Adrenal gland (tissue), 12 donors: ENCODE measurements around the gene CMTM8. TPM values are rescaled to one million over a fixed set of nuclear protein-coding genes. Genes with fewer than 3 reads are reported as not detected.
"Not testable (repeated sequence)": the region's sequence is repeated elsewhere in the genome, so short reads cannot be mapped to it uniquely, and the experiment has no call there.

ENCODE experiments used
- DNase-seq, 7 donors: peaks; one replicate each; pipeline ENCODE4 v3.0.0-alpha.2; 2019 to 2020
- H3K27ac ChIP-seq, 5 donors: fragments of 200-600 bp; sonication (generic) in 4 of 5; 1 replicate in 3 of 5; 2 replicates in 2 of 5; pipeline versions ENCODE4 v1.5.1 to v1.8.0; 2016 to 2020; ENCODE audit warnings: mild to moderate bottlenecking in 1 of 5
- H3K27me3 ChIP-seq: fragments of 200-600 bp; 2 replicates; pipeline ENCODE4 v1.8.0; 2021
- H3K36me3 ChIP-seq, 2 donors: fragments of 200-600 bp; replicated peaks in 1 of 2; 1 replicate in 1 of 2; 2 replicates in 1 of 2; pipeline versions ENCODE4 v1.5.1 to v1.8.0; 2018 to 2022
- H3K4me1 ChIP-seq, 2 donors: fragments of 200-600 bp; replicated peaks in 1 of 2; 1 replicate in 1 of 2; 2 replicates in 1 of 2; pipeline versions ENCODE4 v1.5.1 to v1.8.0; 2018 to 2021
- H3K4me3 ChIP-seq, 4 donors: fragments of 200-600 bp; sonication (generic) in 3 of 4; one replicate each; pipeline ENCODE4 v1.5.1; 2016 to 2018
- H3K9me3 ChIP-seq, 3 donors: fragments of 200-600 bp; sonication (generic) in 1 of 3; replicated peaks in 1 of 3; 1 replicate in 2 of 3; 2 replicates in 1 of 3; pipeline versions ENCODE4 v1.5.1 to v1.8.0; 2016 to 2021
- CTCF ChIP-seq, 6 experiments: fragments of 450-650 bp in 4 of 6; fragments of 200-600 bp in 2 of 6; sonication (generic) in 1 of 6; IDR thresholded peaks; 1 replicate in 5 of 6; 2 replicates in 1 of 6; pipeline versions ENCODE4 v1.5.1 to v1.8.0; 2016 to 2021; ENCODE audit warnings: antibody characterized with exemption in 6 of 6, mild to moderate bottlenecking in 2 of 6, moderate library complexity in 1 of 6
- POLR2A ChIP-seq, 2 donors: fragments of 450-650 bp; IDR thresholded peaks; one replicate each; pipeline ENCODE4 v1.6.1; 2017; ENCODE audit warnings: antibody characterized with exemption in 2 of 2, mild to moderate bottlenecking in 2 of 2, moderate library complexity in 1 of 2
- WGBS, 4 donors: extraction: QIAGEN DNeasy Blood & Tissue Kit in 2 of 4; methylation state at CpG; one replicate each; pipeline versions ENCODE4 v1.1.5 to v1.1.7; 2013 to 2017; 5-methylcytosine and 5-hydroxymethylcytosine counted together
- intact Hi-C, 2 donors: fragments of 100-400 bp; cut with DNase I; formaldehyde crosslinking; loops; one replicate each; pipeline versions ENCODE4 v1.14.1 to v1.15.0; 2022 to 2023
- polyA plus RNA-seq, 3 donors: library from polyadenylated mRNA; stranded (reverse); fragments of 200-250 nt in 2 of 3; fragments of 350-450 nt in 1 of 3; fragmentation: Illumina TruSeq in 1 of 3; extraction: RNeasy Lipid Tissue Mini Kit (QIAGEN cat#74804) in 1 of 3; gene quantifications; one replicate each; pipeline ENCODE4 v1.2.3, GENCODE V29; 2013 to 2014
- total RNA-seq, 9 donors: library from RNA; depleted of rRNA in 4 of 9; stranded (reverse); fragments of >200 nt in 4 of 9; fragments of 120-200 nt in 1 of 9; fragmentation: NEBNext Ultra II Directional in 1 of 9; extraction: Animal tissue kit (Norgen Biotek cat#: 25700) in 1 of 9; gene quantifications; one replicate each; pipeline versions ENCODE4 v1.1.0 to v1.2.4, GENCODE V29; 2013 to 2023
- donor health status: healthy with polysubstance abuse.
- donor health status: Bipolar disorder and iron deficiency.
- donor health status: DM: yes; HTN: yes; CAD: no.
- donor health status: DM: no; HTN: no; CAD: no.
- donor health status: DM: no; HTN: no; CAD: no.
- donor health status: DM: yes; HTN: yes; CAD: no.

Gene CMTM8
- total and polyA plus RNA-seq, 12 donors = 3.3 to 24.1 (median 16.0) TPM

GRCh38 chr3:32384938-32385337, 146.5 kb downstream of the CMTM8 start:
- H3K27ac ChIP-seq = no peak overlapping the region
- no peaks in the 10 kb centered on the region for H3K4me1 ChIP-seq
- no peaks in the 10 kb centered on the region for H3K9me3 ChIP-seq
- TF ChIP-seq POLR2A (IDR thresholded peaks at IDR 0.05) = no peak
- TF ChIP-seq CTCF (IDR thresholded peaks at IDR 0.05) = no peak
- intact Hi-C loops = no loop called here
- no peaks in the 10 kb centered on the region for H3K27me3 ChIP-seq
- no peaks in the 10 kb centered on the region for H3K36me3 ChIP-seq
- 25 to 47% (median 37%) methylated on average over 5 of the region's 5 CpGs for WGBS, 4 donors
- no peak overlapping the region for H3K4me3 ChIP-seq
- DNase-seq = no peak

GRCh38 chr3:32387512-32387911, 149.0 kb downstream of the CMTM8 start:
- H3K4me1 ChIP-seq = peaks cover 0 to 3% of the 10 kb centered on the region in 2 donors
- intact Hi-C loops = no loop called here
- H3K36me3 ChIP-seq = no peaks in the 10 kb centered on the region
- H3K9me3 ChIP-seq = no peaks in the 10 kb centered on the region
- H3K4me3 ChIP-seq = no peak overlapping the region
- H3K27ac ChIP-seq = no peak overlapping the region
- no peak for DNase-seq
- WGBS, 4 donors = 74 to 94% (median 89%) methylated on average over 2 of the region's 2 CpGs
- TF ChIP-seq CTCF (IDR thresholded peaks at IDR 0.05) = no peak
- no peak for TF ChIP-seq POLR2A (IDR thresholded peaks at IDR 0.05)
- H3K27me3 ChIP-seq = no peaks in the 10 kb centered on the region

GRCh38 chr3:32389577-32389976, 151.1 kb downstream of the CMTM8 start:
- intact Hi-C loops, DNase-seq, H3K36me3 ChIP-seq, H3K27ac ChIP-seq, H3K4me1 ChIP-seq, H3K9me3 ChIP-seq, H3K4me3 ChIP-seq, H3K27me3 ChIP-seq: not testable (repeated sequence)
- 81 to 100% (median 89%) methylated on average over 2 of the region's 2 CpGs for WGBS, 4 donors

GRCh38 chr3:32391643-32392535, 153.4 kb downstream of the CMTM8 start, which contains the start of gene CMTM7:
Gene CMTM7 (plus strand): TSS chr3:32391853. CDS start chr3:32391907, 54 bp downstream.
- peak; percentile 68 to 80 (median 76) for DNase-seq
- peaks cover 0 to 3% of the 10 kb centered on the region in 2 donors for H3K4me1 ChIP-seq
- no peaks in the 10 kb centered on the region for H3K36me3 ChIP-seq
- intact Hi-C loops = no loop called here
- 0 to 3% (median 1%) methylated on average over 27 to 107 of the region's 107 CpGs for WGBS, 4 donors
- peak within 1 kb of the TSS in 4 of 5 donors; percentile 65 to 92 (median 77) for H3K27ac ChIP-seq
- no peak for TF ChIP-seq CTCF (IDR thresholded peaks at IDR 0.05)
- TF ChIP-seq POLR2A (IDR thresholded peaks at IDR 0.05) = peak; percentile 27 to 68
- no peaks in the 10 kb centered on the region for H3K27me3 ChIP-seq
- H3K9me3 ChIP-seq = no peaks in the 10 kb centered on the region
- H3K4me3 ChIP-seq = peak within 1 kb of the TSS; percentile 20 to 98 (median 58)
